OCI-LY7 (cell line): Measurements from ENCODE around the gene TBC1D20. TPM values are rescaled to one million over a fixed set of nuclear protein-coding genes. Genes with fewer than 3 reads are reported as not detected.

Experiments used
- BruUV-seq: library from RNA; stranded (reverse); fragments of 400-500 nt; replicated peaks from 2 replicates; lab custom pipeline; 2021; lab: Mats Ljungman, UMichigan
- CTCF ChIA-PET: fragments of 300-600 bp; sonication (Branson Sonifier 250); formaldehyde crosslinking; loops from one replicate; lab custom pipeline; 2022; ENCODE audit warnings: antibody characterized with exemption; ENCODE audit not compliant: unreplicated experiment; lab: Charles Lee
- POLR2A ChIA-PET: fragments of 300-600 bp; sonication (Branson Sonifier 250); formaldehyde crosslinking; loops from one replicate; lab custom pipeline; 2022; ENCODE audit warnings: antibody characterized with exemption; lab: Charles Lee
- DNase-seq: peaks from one replicate; pipeline ENCODE4 v3.0.0-alpha.2; 2015; ENCODE audit warnings: low spot score
- H2AFZ ChIP-seq: fragments of 200-600 bp; sonication (generic), shearing (Covaris generic); 2 replicates; pipeline ENCODE4 v1.6.1; 2014; ENCODE audit warnings: mild to moderate bottlenecking, antibody characterized with exemption, low read length, moderate library complexity
- H3K27ac ChIP-seq: fragments of 200-600 bp; sonication (generic); 2 replicates; pipeline ENCODE4 v1.5.1; 2014; ENCODE audit warnings: mixed run types, low read depth, mild to moderate bottlenecking, moderate library complexity, low read length, inconsistent platforms; ENCODE audit not compliant: poor library complexity, severe bottlenecking
- H3K36me3 ChIP-seq: fragments of 200-600 bp; sonication (generic); 2 replicates; pipeline ENCODE4 v1.6.1; 2014; ENCODE audit warnings: mild to moderate bottlenecking, antibody characterized with exemption, low read length, moderate library complexity, mixed read lengths; ENCODE audit not compliant: insufficient read depth
- H3K4me1 ChIP-seq: fragments of 200-600 bp; sonication (generic); 2 replicates; pipeline ENCODE4 v1.5.1; 2014; ENCODE audit warnings: mild to moderate bottlenecking, low read length; ENCODE audit not compliant: insufficient read depth, poor library complexity, severe bottlenecking
- H3K4me2 ChIP-seq: fragments of 200-600 bp; sonication (generic); 2 replicates; pipeline ENCODE4 v1.6.1; 2014; ENCODE audit warnings: mild to moderate bottlenecking, low read length
- H3K4me3 ChIP-seq: fragments of 200-600 bp; sonication (generic); 2 replicates; pipeline ENCODE4 v1.5.1; 2014; ENCODE audit warnings: mild to moderate bottlenecking, low read depth, low read length; ENCODE audit not compliant: poor library complexity, severe bottlenecking
- H3K79me2 ChIP-seq: fragments of 200-600 bp; sonication (generic); 2 replicates; pipeline ENCODE4 v1.6.1; 2016; ENCODE audit warnings: low read depth, mild to moderate bottlenecking, low read length, moderate library complexity, mixed read lengths; ENCODE audit not compliant: insufficient read depth
- H3K9me2 ChIP-seq: fragments of 200-600 bp; sonication (generic); 2 replicates; pipeline ENCODE4 v1.6.1; 2016; ENCODE audit warnings: mild to moderate bottlenecking, low read length, mixed read lengths; ENCODE audit not compliant: insufficient read depth
- H3K9me3 ChIP-seq: fragments of 200-600 bp; sonication (generic); 2 replicates; pipeline ENCODE4 v1.6.1; 2014; ENCODE audit warnings: mild to moderate bottlenecking, mixed run types, low read length, mixed read lengths
- H4K20me1 ChIP-seq: fragments of 200-600 bp; sonication (generic); 2 replicates; pipeline ENCODE4 v1.6.1; 2014; ENCODE audit warnings: mild to moderate bottlenecking, antibody characterized with exemption, low read length, moderate library complexity, mixed read lengths; ENCODE audit not compliant: insufficient read depth
- CTCF ChIP-seq: fragments of 200-600 bp; sonication (generic); conservative IDR thresholded peaks from 2 replicates; pipeline ENCODE4 v1.5.1; 2014; ENCODE audit warnings: mild to moderate bottlenecking, antibody characterized with exemption, low read length, moderate library complexity, mixed read lengths
- EZH2phosphoT487 ChIP-seq: fragments of 200-600 bp; sonication (generic); IDR thresholded peaks from 2 replicates; pipeline ENCODE4 v1.6.1; 2018; ENCODE audit warnings: low read depth, borderline replicate concordance, mild to moderate bottlenecking, mixed run types, antibody characterized with exemption, low read length, moderate library complexity, mixed read lengths
- intact Hi-C: fragments of 100-400 bp; cut with micrococcal nuclease; formaldehyde crosslinking; loops from one replicate; pipeline ENCODE4 v1.10.0; 2022; ENCODE audit not compliant: unreplicated experiment
- total RNA-seq, 2 experiments: library from RNA; depleted of rRNA in 1 of 2; stranded (reverse); fragments of >200 nt in 1 of 2; shearing (Covaris generic) in 1 of 2; gene quantifications; 2 replicates each; pipeline ENCODE4 v1.2.3, GENCODE V29; 2014 to 2022

The TBC1D20 gene
- total RNA-seq, 2 experiments from 2014 or later = 17.4 to 20.8 TPM

- H3K27ac ChIP-seq = no peak overlapping the region
- DNase-seq = no peak
- no peak overlapping the region for H3K4me3 ChIP-seq
- H3K36me3 ChIP-seq = peaks cover 97% of the 10 kb centered on the region
- no TSS peak for BruUV-seq
- no peak overlapping the region for H2AFZ ChIP-seq
- intact Hi-C loops = no loop called here
- peaks cover 5% of the 10 kb centered on the region; the same call in 1 of the 2 replicates for H3K79me2 ChIP-seq
- POLR2A ChIA-PET = interaction anchor here (1.0 kb wide), 1 partner anchor 157 kb away, joined by 3 read pairs; no protein-coding TSS in a partner anchor
- H4K20me1 ChIP-seq = peaks cover 5% of the 10 kb centered on the region
- CTCF ChIA-PET = interaction anchor here (0.5 kb wide), 1 partner anchor 67 kb away, joined by 3 read pairs; no protein-coding TSS in a partner anchor
- no peaks in the 10 kb centered on the region for H3K9me2 ChIP-seq
- no peak overlapping the region for H3K4me2 ChIP-seq
- H3K9me3 ChIP-seq = no peaks in the 10 kb centered on the region
- H3K4me1 ChIP-seq = no peaks in the 10 kb centered on the region
- TF ChIP-seq CTCF (no peak), EZH2phosphoT487 (no peak)
Measured at GRCh38 chr20:503048-503737, 40.9 kb upstream of the TBC1D20 start.

- POLR2A ChIA-PET = no interaction called here
Measured at GRCh38 chr20:497979-498378, 35.6 kb upstream of the TBC1D20 start.

More at GRCh38 chr20:497979-498378, 35.6 kb upstream of the TBC1D20 start:
- Histone ChIP-seq H3K36me3 (peaks cover 94% of the 10 kb centered on the region), H4K20me1 (no peaks in the 10 kb centered on the region), H2AFZ (no peak overlapping the region), H3K4me3 (no peak overlapping the region), H3K27ac (no peak overlapping the region), H3K9me3 (no peaks in the 10 kb centered on the region), H3K79me2 (no peaks in the 10 kb centered on the region), H3K9me2 (no peaks in the 10 kb centered on the region), H3K4me1 (no peaks in the 10 kb centered on the region), H3K4me2 (no peak overlapping the region)
- BruUV-seq = no TSS peak
- no peak for TF ChIP-seq CTCF
- TF ChIP-seq EZH2phosphoT487 = no peak
- intact Hi-C loops = no loop called here
- no peak for DNase-seq
- CTCF ChIA-PET = no interaction called here
